Measurements from ENCODE around the gene CEP170B.
"Not testable (repeated sequence)": the region's sequence is repeated elsewhere in the genome, so short reads cannot be mapped to it uniquely, and the experiment has no call there.

CEP170B gene

GRCh38 chr14:104844306-104845032 lies 20.6 kb upstream of the CEP170B start:
- no peak for DNase-seq

GRCh38 chr14:104845033-104845666 lies 19.9 kb upstream of the CEP170B start:
- DNase-seq, result no peak

GRCh38 chr14:104845834-104846441 lies 19.1 kb upstream of the CEP170B start:
- no peak for DNase-seq

- DNase-seq, result no peak
These were observed 12.8 kb upstream of the CEP170B start for GRCh38 chr14:104852280-104852663.

- no peak for DNase-seq
These were observed 9.5 kb upstream of the CEP170B start for GRCh38 chr14:104855532-104856090.

- no peak for DNase-seq
These were observed 8.8 kb upstream of the CEP170B start for GRCh38 chr14:104856157-104856868.

GRCh38 chr14:104856869-104857860 lies 7.9 kb upstream of the CEP170B start:
- no peak for DNase-seq

GRCh38 chr14:104857931-104858330 lies 7.1 kb upstream of the CEP170B start:
- DNase-seq, result not testable (repeated sequence)

GRCh38 chr14:104858811-104859426 lies 6.1 kb upstream of the CEP170B start:
- DNase-seq, result no peak

- no peak for DNase-seq
These were observed 5.2 kb upstream of the CEP170B start for GRCh38 chr14:104859900-104860299.

GRCh38 chr14:104860414-104860813 lies 4.7 kb upstream of the CEP170B start:
- no peak for DNase-seq

- DNase-seq, result no peak
These were observed 1.8 kb upstream of the CEP170B start for GRCh38 chr14:104863131-104863862.

GRCh38 chr14:104863923-104864266 lies 1.2 kb upstream of the CEP170B start:
- no peak for DNase-seq

- DNase-seq, result no peak
These were observed 594 bp upstream of the CEP170B start for GRCh38 chr14:104864267-104865080.

GRCh38 chr14:104865631-104866441 lies 768 bp downstream of the CEP170B start:
- no peak for DNase-seq

GRCh38 chr14:104866451-104867370 lies 1.6 kb downstream of the CEP170B start:
- no peak for DNase-seq

- DNase-seq, result no peak
These were observed 2.4 kb downstream of the CEP170B start for GRCh38 chr14:104867371-104868059.

Data from DMS 273 treated with DMSO at 0.1 percent for 48 hours (cell line).